Cardiac fibroblast (primary cell): Measurements from ENCODE around the gene WNK1.

Source experiments
- DNase-seq, 2 donors: peaks; one replicate each; pipeline versions ENCODE4 v3.0.0 to v3.0.0-alpha.2; 2010; ENCODE audit warnings: low read depth in 2 of 2
- H3K4me3 ChIP-seq, 2 donors: replicated peaks in 1 of 2; 1 replicate in 1 of 2; 2 replicates in 1 of 2; pipeline ENCODE4 v1.5.1; 2011; ENCODE audit warnings: low read depth in 2 of 2, low read length in 2 of 2, mild to moderate bottlenecking in 2 of 2, moderate library complexity in 1 of 2
- TF ChIP-seq, protein P1 (sequence below): IDR thresholded peaks from one replicate; pipeline ENCODE4 v1.5.1; 2011; ENCODE audit warnings: low read depth, mild to moderate bottlenecking, low read length, inconsistent platforms

Gene WNK1

DNA sequence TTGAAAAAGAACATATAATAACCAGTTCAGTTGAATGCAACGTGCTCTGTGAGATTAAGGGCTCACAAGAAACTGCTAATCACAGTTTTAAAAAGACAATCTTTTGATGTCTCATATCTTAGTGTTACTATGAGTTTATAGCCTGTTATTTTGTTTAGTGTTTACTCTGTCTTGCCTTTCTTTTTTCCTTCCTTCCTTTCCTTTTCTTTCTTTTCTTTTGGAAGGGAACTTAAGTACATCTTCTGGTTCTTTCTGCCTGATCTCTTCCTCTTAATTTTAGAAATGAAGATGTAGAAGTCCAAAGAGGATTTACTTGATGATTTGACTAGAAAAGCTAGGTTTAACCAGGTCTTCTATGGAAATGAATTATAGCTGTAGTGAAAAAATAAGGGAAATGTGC lies 38.2 kb downstream of the WNK1 start:
- no peak for DNase-seq
- TF ChIP-seq, protein P1, sequence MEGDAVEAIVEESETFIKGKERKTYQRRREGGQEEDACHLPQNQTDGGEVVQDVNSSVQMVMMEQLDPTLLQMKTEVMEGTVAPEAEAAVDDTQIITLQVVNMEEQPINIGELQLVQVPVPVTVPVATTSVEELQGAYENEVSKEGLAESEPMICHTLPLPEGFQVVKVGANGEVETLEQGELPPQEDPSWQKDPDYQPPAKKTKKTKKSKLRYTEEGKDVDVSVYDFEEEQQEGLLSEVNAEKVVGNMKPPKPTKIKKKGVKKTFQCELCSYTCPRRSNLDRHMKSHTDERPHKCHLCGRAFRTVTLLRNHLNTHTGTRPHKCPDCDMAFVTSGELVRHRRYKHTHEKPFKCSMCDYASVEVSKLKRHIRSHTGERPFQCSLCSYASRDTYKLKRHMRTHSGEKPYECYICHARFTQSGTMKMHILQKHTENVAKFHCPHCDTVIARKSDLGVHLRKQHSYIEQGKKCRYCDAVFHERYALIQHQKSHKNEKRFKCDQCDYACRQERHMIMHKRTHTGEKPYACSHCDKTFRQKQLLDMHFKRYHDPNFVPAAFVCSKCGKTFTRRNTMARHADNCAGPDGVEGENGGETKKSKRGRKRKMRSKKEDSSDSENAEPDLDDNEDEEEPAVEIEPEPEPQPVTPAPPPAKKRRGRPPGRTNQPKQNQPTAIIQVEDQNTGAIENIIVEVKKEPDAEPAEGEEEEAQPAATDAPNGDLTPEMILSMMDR = no peak
- H3K4me3 ChIP-seq = no peak overlapping the region

DNA sequence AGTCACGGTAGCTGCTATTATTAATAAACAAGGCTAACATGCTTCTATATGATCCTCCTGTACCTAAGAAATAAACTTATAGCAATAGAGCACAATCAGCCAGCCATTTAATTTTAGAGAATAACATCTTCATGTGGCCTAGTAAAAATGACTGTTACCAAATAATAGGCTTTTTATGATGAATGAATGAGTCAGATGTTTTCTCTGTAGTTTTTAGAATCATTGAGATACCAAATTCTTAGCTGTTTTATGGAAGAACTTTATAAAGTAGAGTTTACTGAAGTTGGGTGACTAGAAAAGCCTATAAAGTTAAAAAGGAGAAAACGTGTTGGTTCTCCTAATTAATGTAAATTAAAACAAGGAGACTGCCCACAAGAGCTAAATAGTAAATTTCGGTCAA lies 40.7 kb downstream of the WNK1 start:
- peak in 1 of 2 donors; percentile 43 for DNase-seq
- TF ChIP-seq, protein P1 = no peak
- H3K4me3 ChIP-seq = no peak overlapping the region

DNA sequence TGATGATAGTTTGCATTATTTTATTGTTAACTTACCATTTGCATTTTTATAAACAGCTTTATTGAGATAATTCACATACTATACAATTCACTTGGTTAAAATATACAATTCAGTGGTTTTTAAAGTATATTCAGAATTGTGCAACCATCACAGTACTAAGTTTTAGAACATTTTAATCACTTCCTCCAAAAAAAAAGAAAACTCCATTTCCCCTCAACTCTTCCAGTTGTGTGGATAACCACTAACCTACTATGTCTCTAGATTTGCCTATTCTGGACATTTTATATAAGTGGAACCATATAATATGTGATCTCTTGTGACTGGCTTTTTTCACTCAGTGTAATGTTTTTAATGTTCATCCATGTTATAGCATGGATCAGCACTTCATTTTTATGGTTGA lies 41.3 kb downstream of the WNK1 start:
- DNase-seq = no peak
- no peak overlapping the region for H3K4me3 ChIP-seq
- TF ChIP-seq, protein P1 = no peak

DNA sequence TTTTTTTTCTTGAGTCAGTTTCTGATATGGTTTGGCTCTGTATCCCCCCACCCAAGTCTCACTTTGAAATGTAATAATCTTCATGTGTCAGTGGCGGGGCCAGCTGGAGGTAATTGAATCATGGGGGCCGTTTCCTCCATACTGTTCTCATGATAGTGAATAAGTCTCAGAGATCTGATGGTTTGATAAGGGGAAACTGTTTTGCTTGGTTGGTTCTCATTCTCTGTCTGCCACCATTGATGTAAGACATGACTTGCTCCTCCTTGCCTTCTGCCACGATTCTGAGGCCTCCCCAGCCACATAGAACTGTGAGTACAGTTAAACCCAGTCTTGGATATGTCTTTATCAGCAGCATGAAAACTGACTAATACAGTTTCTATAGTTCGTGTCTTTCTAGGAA lies 42.9 kb downstream of the WNK1 start:
- no peak overlapping the region for H3K4me3 ChIP-seq
- no peak for DNase-seq
- TF ChIP-seq, protein P1 = no peak

DNA sequence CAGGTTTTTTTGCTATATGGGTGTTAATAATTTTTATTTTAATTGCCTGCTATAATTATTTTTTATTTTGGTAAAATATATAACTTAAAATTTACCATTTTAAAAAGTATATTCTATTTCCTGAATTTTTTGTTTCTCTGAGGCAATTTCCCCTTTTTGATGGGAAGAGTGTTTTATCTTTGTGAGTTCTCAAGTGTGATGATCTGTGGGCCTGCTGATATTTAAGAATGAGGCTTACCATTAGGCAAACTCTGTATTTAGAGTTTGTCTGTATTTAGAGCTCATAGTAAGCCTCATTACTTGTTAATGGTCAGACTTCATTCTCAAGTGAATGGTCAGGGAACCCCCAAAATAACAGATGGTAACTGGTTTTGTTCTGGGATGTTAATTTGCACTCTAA lies 48.0 kb downstream of the WNK1 start:
- DNase-seq = no peak
- no peak overlapping the region for H3K4me3 ChIP-seq
- TF ChIP-seq, protein P1 = no peak

DNA sequence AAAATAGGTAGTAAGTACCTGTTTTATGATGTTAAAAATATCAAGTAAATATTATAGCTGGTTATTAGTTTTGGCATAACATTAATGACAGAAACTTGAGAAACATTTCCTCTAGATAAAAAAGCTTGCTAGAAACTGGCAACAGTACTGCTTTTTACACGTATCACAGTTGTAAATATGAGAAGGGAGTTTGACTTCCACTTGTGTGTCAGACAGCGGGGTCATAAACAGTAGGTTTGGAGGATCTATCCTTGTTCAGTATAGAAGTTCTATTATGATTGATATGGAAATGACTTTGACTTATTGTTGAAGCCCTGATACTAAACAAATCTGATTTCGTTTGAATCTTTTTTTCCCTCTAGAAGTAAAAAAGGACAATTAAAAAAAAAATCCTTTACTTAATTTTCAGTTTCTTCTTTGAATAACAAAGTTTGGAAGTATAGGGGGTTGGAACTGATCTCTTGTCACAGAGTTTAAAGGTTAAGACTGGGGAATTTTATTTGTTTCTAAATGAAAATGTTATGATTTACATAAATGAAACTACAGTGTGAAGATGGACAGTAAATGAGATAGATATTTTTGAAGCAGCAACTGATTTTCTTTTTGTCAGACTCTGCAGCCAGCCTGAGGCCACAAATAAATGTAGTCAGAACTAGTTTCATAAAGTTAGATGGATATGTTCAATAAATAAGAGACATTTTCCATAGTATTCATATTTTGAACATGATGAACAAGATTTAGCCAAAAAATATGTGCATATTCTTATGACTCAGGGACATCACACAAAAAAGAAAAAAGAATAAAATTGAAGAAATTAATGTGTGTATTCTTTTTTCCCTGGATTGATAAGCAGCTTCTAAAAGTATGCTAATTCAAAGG lies 50.1 kb downstream of the WNK1 start:
- no peak overlapping the region for H3K4me3 ChIP-seq
- peak; percentile 22 to 51 for DNase-seq
- TF ChIP-seq, protein P1 = no peak
